A549 (cell line): ENCODE measurements around the gene UIMC1.

Experiments
- CBX2 ChIP-seq: fragments of 200-600 bp; sonication (generic); IDR thresholded peaks from 2 replicates; pipeline ENCODE4 v1.6.1; 2016; ENCODE audit warnings: low read depth, mild to moderate bottlenecking, borderline replicate concordance
- CTCF ChIP-seq: fragments of >200 bp; sonication (Bioruptor Twin); formaldehyde crosslinking; IDR thresholded peaks from 3 replicates; pipeline ENCODE4 v1.5.1; 2016
- EHMT2 ChIP-seq: fragments of 200-600 bp; sonication (generic); IDR thresholded peaks from 2 replicates; pipeline ENCODE4 v1.6.1; 2016; ENCODE audit warnings: antibody characterized with exemption, low read depth, mild to moderate bottlenecking, moderate library complexity
- ESRRA ChIP-seq: fragments of 150-350 bp; IDR thresholded peaks from 2 replicates; pipeline ENCODE4 v1.6.1; 2014; ENCODE audit warnings: mild to moderate bottlenecking, low read length, borderline replicate concordance
- FOSB ChIP-seq: fragments of 250-450 bp; sonication (Bioruptor Pico); IDR thresholded peaks from 2 replicates; pipeline ENCODE4 v1.5.0; 2020; ENCODE audit warnings: mild to moderate bottlenecking, moderate library complexity
- FOSL2 ChIP-seq, 2 experiments: fragments of 450-650 bp in 1 of 2; fragments of >200 bp in 1 of 2; sonication (Bioruptor Twin) in 1 of 2; formaldehyde crosslinking; IDR thresholded peaks; 2 replicates each; pipeline versions ENCODE4 v1.5.0 to v1.6.1; 2016 to 2020; ENCODE audit warnings: mild to moderate bottlenecking in 1 of 2, moderate library complexity in 1 of 2
- POLR2A ChIP-seq: IDR thresholded peaks from 2 replicates; pipeline ENCODE4 v1.6.1; 2012; ENCODE audit warnings: mild to moderate bottlenecking, low read length
- RCOR1 ChIP-seq: fragments of 150-350 bp; IDR thresholded peaks from 2 replicates; pipeline ENCODE4 v1.6.1; 2014; ENCODE audit warnings: antibody characterized with exemption, low read length, low read depth
- SMC3 ChIP-seq: fragments of >200 bp; sonication (Bioruptor Twin); formaldehyde crosslinking; IDR thresholded peaks from 3 replicates; pipeline ENCODE4 v1.6.1; 2018; ENCODE audit warnings: inconsistent platforms
- ZFP36 ChIP-seq: fragments of 450-650 bp; IDR thresholded peaks from 2 replicates; pipeline ENCODE4 v1.6.1; 2014; ENCODE audit warnings: borderline replicate concordance; ENCODE audit not compliant: partially characterized antibody
- TF ChIP-seq, protein P1 (sequence below): fragments of 250-450 bp; sonication (Bioruptor Pico); IDR thresholded peaks from 2 replicates; pipeline ENCODE4 v1.5.0; 2021; ENCODE audit warnings: mild to moderate bottlenecking, moderate library complexity, borderline replicate concordance
- TF ChIP-seq, protein P2 (sequence below): IDR thresholded peaks from 2 replicates; pipeline ENCODE4 v1.6.1; 2012
- TF ChIP-seq, protein P3 (sequence below): IDR thresholded peaks from 2 replicates; pipeline ENCODE4 v1.6.1; 2012

GRCh38 chr5:176888016-176888864 lies 118.3 kb downstream of the UIMC1 start:
- TF ChIP-seq CTCF, result no peak
- TF ChIP-seq POLR2A, result no peak
- no peak for TF ChIP-seq FOSL2 (IDR thresholded peaks at IDR 0.05)
- TF ChIP-seq FOSL2 (CRISPR knock-in tag; IDR thresholded peaks at IDR 0.05), result no peak
- TF ChIP-seq, protein P1, sequence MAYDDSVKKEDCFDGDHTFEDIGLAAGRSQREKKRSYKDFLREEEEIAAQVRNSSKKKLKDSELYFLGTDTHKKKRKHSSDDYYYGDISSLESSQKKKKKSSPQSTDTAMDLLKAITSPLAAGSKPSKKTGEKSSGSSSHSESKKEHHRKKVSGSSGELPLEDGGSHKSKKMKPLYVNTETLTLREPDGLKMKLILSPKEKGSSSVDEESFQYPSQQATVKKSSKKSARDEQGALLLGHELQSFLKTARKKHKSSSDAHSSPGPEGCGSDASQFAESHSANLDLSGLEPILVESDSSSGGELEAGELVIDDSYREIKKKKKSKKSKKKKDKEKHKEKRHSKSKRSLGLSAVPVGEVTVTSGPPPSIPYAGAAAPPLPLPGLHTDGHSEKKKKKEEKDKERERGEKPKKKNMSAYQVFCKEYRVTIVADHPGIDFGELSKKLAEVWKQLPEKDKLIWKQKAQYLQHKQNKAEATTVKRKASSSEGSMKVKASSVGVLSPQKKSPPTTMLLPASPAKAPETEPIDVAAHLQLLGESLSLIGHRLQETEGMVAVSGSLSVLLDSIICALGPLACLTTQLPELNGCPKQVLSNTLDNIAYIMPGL (CRISPR knock-in tag), result no peak
- TF ChIP-seq, protein P2, sequence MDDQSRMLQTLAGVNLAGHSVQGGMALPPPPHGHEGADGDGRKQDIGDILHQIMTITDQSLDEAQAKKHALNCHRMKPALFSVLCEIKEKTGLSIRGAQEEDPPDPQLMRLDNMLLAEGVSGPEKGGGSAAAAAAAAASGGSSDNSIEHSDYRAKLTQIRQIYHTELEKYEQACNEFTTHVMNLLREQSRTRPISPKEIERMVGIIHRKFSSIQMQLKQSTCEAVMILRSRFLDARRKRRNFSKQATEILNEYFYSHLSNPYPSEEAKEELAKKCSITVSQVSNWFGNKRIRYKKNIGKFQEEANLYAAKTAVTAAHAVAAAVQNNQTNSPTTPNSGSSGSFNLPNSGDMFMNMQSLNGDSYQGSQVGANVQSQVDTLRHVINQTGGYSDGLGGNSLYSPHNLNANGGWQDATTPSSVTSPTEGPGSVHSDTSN, result no peak
- TF ChIP-seq, protein P3, sequence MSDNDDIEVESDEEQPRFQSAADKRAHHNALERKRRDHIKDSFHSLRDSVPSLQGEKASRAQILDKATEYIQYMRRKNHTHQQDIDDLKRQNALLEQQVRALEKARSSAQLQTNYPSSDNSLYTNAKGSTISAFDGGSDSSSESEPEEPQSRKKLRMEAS, result no peak
- no peak for TF ChIP-seq RCOR1
- no peak for TF ChIP-seq CBX2
- TF ChIP-seq ESRRA, result no peak
- TF ChIP-seq SMC3, result no peak
- no peak for TF ChIP-seq FOSB
- TF ChIP-seq ZFP36, result no peak
- no peak for TF ChIP-seq EHMT2
